Glomerular endothelial cell (primary cell): ENCODE data around the gene FGF5. TPM values are rescaled to one million over a fixed set of nuclear protein-coding genes. Genes with fewer than 3 reads are reported as not detected.

Source experiments
- DNase-seq: peaks from one replicate; pipeline ENCODE4 v3.0.0-alpha.2; 2011; ENCODE audit warnings: low read depth, low spot score; ENCODE audit errors: extremely low read depth
- total RNA-seq: library from RNA; depleted of rRNA; stranded (reverse); fragments of >200 nt; gene quantifications from 2 replicates; pipeline ENCODE4 v1.2.3, GENCODE V29; 2015

The FGF5 gene
- total RNA-seq, 1 donor from 2014 or later = 4.3 TPM

- DNase-seq = no peak
Measured at GRCh38 chr4:80334568-80334967, 68.1 kb downstream of the FGF5 start.

GRCh38 chr4:80335226-80335553 lies 68.7 kb downstream of the FGF5 start:
- no peak for DNase-seq

GRCh38 chr4:80335554-80336358 lies 69.3 kb downstream of the FGF5 start, which contains the start of gene CFAP299:
TSS of gene CFAP299 (plus strand) at chr4:80335730.
- peak; percentile 55 for DNase-seq

GRCh38 chr4:80336582-80336981 lies 70.1 kb downstream of the FGF5 start:
- DNase-seq = no peak

GRCh38 chr4:80340036-80340435 lies 73.6 kb downstream of the FGF5 start:
- DNase-seq = no peak

Other genes starting within 250 kb of the FGF5 start
- 45.6 and 50.9 TPM in 2 replicates for gene ANTXR2, start 193.4 kb upstream of the FGF5 start, total RNA-seq
- 0.73 and 2.5 TPM in 2 replicates for gene PRDM8, start 69.2 kb upstream of the FGF5 start, total RNA-seq
- not detected in 2 replicates for gene CFAP299, start 69.1 kb downstream of the FGF5 start, total RNA-seq